Thymus (tissue), 11 donors: ENCODE measurements around the gene KRTAP3-2. TPM values are rescaled to one million over a fixed set of nuclear protein-coding genes. Genes with fewer than 3 reads are reported as not detected.

Experiments used
- DNase-seq, 9 donors: peaks; one replicate each; pipeline ENCODE4 v3.0.0-alpha.2; 2013; ENCODE audit warnings: low spot score in 9 of 9, low read depth in 6 of 9, missing footprints in 1 of 9
- H3K27ac ChIP-seq, 2 donors: one replicate each; pipeline ENCODE4 v1.5.1; 2013; ENCODE audit warnings: control low read depth in 1 of 2, low read depth in 1 of 2, low read length in 1 of 2, mild to moderate bottlenecking in 1 of 2, moderate library complexity in 1 of 2
- H3K27me3 ChIP-seq, 2 donors: one replicate each; pipeline ENCODE4 v1.5.1; 2013; ENCODE audit warnings: low read length in 1 of 2; ENCODE audit not compliant: control insufficient read depth in 2 of 2, insufficient read depth in 1 of 2
- H3K36me3 ChIP-seq, 2 donors: one replicate each; pipeline ENCODE4 v1.5.1; 2013; ENCODE audit warnings: low read length in 1 of 2, mild to moderate bottlenecking in 1 of 2, moderate library complexity in 1 of 2; ENCODE audit not compliant: control insufficient read depth in 2 of 2, insufficient read depth in 2 of 2
- H3K4me1 ChIP-seq, 2 donors: one replicate each; pipeline ENCODE4 v1.5.1; 2013; ENCODE audit warnings: low read length in 2 of 2; ENCODE audit not compliant: control insufficient read depth in 2 of 2, insufficient read depth in 2 of 2
- H3K4me3 ChIP-seq, 2 donors: one replicate each; pipeline ENCODE4 v1.5.1; 2013; ENCODE audit warnings: low read length in 2 of 2, control low read depth in 1 of 2, mild to moderate bottlenecking in 1 of 2
- H3K9me3 ChIP-seq, 2 donors: one replicate each; pipeline ENCODE4 v1.5.1; 2013; ENCODE audit warnings: low read length in 1 of 2, mild to moderate bottlenecking in 1 of 2; ENCODE audit not compliant: control insufficient read depth in 2 of 2, insufficient read depth in 1 of 2
- WGBS: extraction: QIAGEN DNeasy Blood & Tissue Kit; methylation state at CpG from one replicate; pipeline ENCODE4 v1.1.7; 2013; 5-methylcytosine and 5-hydroxymethylcytosine counted together
- polyA plus RNA-seq: library from polyadenylated mRNA; stranded (reverse); fragments of 200-250 nt; gene quantifications from one replicate; pipeline ENCODE4 v1.2.3, GENCODE V29; 2013
- total RNA-seq: library from RNA; stranded (reverse); fragments of 120-200 nt; gene quantifications from one replicate; pipeline ENCODE4 v1.2.4, GENCODE V29; 2013
- donor health status: healthy.

The KRTAP3-2 gene
- total and polyA plus RNA-seq, 2 donors: 0.09 TPM; not detected in 1

DNA sequence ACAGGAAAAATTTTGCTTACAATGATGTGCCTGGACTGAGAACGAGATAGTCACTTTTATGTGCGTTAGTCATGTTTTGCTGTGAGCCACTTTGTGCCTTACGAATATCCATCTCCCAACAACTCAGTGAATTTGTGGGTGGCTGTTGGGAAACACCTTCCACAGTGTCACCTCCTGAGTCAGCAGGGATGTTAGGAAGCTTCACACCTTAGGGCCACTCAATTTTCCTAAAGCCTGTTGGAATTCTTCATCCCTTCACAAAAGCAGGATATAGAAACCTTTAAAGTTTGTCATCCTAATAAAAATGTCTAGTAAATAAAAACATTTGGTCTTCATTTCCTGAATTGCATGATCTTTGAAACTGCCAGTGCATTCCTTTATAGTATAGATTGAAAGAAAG is 13.5 kb upstream of the KRTAP3-2 start:
- no peaks in the 10 kb centered on the region for H3K9me3 ChIP-seq
- no peaks in the 10 kb centered on the region for H3K4me1 ChIP-seq
- no peak for DNase-seq
- WGBS: 98% methylated on average over 3 of the region's 3 CpGs
- peaks cover 0 to 2% of the 10 kb centered on the region in 2 donors for H3K27me3 ChIP-seq
- H3K4me3 ChIP-seq: no peak overlapping the region
- no peaks in the 10 kb centered on the region for H3K36me3 ChIP-seq
- no peak overlapping the region for H3K27ac ChIP-seq

DNA sequence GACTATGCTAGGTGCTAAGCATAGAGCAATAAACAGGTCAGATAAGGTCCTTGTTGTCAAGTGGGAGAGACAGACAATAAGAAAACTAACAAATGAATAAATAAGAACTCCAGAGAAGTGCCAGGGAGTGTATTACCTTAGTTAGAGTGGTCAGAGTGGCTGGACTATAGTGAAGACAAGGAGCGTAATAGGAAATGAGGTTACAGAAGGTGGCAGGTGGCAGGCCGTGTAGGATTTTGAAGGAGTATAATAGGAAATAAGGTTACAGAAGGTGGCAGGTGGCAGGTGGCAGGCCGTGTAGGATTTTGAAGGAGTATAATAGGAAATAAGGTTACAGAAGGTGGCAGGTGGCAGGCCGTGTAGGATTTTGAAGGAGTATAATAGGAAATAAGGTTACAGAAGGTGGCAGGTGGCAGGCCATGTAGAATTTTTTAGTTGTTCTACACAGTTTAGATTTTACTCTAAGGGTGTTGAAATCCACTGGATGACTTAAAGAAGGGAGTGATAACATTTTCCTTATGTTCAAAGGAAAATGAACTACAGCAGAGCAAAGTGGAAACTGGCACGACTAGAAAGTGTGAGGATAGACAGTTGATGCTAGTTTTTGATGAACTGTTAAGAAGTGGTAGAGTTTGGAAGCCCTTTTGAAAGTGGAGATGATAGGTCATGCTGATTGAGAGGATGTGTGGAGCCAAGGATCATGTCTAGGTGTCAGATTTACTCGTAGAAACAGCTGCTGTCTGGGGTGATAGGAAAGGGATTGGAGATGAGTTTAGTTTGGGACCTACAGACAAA is 12.8 kb upstream of the KRTAP3-2 start:
- no peak for DNase-seq
- no peaks in the 10 kb centered on the region for H3K4me1 ChIP-seq
- 83% methylated on average over 6 of the region's 6 CpGs for WGBS
- H3K27ac ChIP-seq: no peak overlapping the region
- H3K36me3 ChIP-seq: no peaks in the 10 kb centered on the region
- no peak overlapping the region for H3K4me3 ChIP-seq
- H3K9me3 ChIP-seq: no peaks in the 10 kb centered on the region
- H3K27me3 ChIP-seq: peaks cover 0 to 2% of the 10 kb centered on the region in 2 donors

DNA sequence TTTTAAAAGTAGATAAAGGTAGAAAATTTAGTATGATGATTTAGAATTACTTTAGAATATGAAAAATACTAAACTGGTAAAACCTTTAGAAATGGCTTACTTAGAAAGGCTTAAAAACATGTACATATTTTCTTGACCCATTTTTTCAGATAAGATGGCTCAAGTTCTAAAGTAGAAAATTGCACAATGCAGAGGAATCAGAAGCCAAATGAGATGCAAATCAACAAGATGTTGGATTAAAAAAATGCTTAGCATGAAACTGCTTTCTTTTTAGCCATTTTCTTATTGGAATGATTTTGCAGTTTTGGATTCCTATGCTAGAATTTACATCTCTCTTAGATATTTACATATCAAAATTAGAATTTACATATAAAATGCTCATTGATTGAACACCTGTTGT is 10.7 kb upstream of the KRTAP3-2 start:
- no peaks in the 10 kb centered on the region for H3K4me1 ChIP-seq
- no peak overlapping the region for H3K4me3 ChIP-seq
- H3K27me3 ChIP-seq: peaks cover 0 to 2% of the 10 kb centered on the region in 2 donors
- no peak for DNase-seq
- H3K27ac ChIP-seq: no peak overlapping the region
- H3K9me3 ChIP-seq: no peaks in the 10 kb centered on the region
- no peaks in the 10 kb centered on the region for H3K36me3 ChIP-seq

DNA sequence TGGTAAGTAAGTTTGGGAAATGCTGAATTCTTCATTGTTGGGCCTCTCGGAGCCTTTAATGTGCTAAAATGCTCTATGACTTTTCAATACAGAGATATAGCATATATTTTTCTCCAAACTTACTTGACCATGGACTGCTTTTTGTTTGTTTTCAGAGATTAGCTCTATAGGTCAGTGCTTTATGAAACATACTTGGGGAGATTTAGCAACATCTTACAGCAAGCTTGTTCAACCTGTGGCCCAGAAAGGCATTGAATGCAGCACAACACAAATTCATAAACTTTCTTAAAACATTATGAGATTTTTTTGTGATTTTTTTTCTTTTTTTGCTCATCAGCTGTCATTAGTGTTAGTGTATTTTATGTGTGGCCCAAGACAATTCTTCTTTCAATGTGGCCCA is 10.2 kb upstream of the KRTAP3-2 start:
- Histone ChIP-seq H3K27me3 (peaks cover 0 to 2% of the 10 kb centered on the region in 2 donors), H3K27ac (no peak overlapping the region), H3K36me3 (no peaks in the 10 kb centered on the region), H3K4me1 (no peaks in the 10 kb centered on the region), H3K4me3 (no peak overlapping the region), H3K9me3 (no peaks in the 10 kb centered on the region)
- no peak for DNase-seq
- 100% methylated on average over 1 of the region's 1 CpG for WGBS

DNA sequence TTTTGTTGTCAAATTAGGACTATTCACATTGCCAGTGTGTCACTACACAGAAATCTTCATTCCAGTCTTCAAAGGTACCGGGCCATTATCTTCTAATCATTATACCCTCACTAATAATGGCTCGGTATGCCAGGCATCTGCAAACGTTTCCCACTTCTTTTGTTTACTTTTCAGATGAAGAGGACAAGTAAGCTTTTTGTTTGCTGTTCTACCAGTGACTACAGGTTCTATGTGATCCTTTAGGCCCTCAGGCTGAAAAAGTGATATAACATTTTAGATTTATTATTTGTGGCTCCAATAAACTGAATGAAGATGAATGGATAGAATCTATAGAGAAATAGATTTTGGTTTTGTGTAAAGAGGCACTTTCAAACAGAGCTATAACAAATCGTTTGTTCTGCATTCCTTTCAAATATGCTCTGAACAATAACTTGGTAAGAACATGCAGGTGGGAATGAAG is 9.6 kb upstream of the KRTAP3-2 start:
- peaks cover 0 to 5% of the 10 kb centered on the region in 2 donors for H3K27me3 ChIP-seq
- H3K27ac ChIP-seq: no peak overlapping the region
- 90% methylated on average over 4 of the region's 4 CpGs for WGBS
- H3K9me3 ChIP-seq: no peaks in the 10 kb centered on the region
- no peak overlapping the region for H3K4me3 ChIP-seq
- no peaks in the 10 kb centered on the region for H3K36me3 ChIP-seq
- DNase-seq: no peak
- no peaks in the 10 kb centered on the region for H3K4me1 ChIP-seq

DNA sequence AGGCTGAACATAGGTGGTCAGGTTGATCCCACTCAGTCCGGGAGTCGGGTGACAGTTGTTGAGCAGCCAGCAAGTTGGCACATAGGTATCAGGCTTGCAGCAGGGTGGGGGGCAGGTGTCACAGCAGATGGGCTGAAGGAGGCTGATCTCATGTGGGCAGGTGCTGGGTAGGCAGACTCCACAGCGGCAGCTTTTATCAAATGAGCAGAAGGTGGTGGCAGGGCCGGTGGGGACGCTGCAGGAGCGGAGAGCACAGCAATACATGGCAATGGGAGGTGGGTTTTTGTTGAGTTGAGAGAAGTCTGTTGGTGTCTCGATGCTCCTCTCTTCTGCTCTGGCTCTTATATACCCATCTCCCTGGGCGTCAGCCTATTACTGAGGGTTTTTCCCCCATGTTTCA is 9.1 kb upstream of the KRTAP3-2 start, which contains the start of gene KRTAP3-1:
Gene KRTAP3-1 (minus strand): TSS at position 318 of the 400 bp plus-strand sequence. CDS start 54 bp downstream, at position 264.
- no peak within 1 kb of the TSS for H3K27ac ChIP-seq
- DNase-seq: no peak
- peaks cover 0 to 5% of the 10 kb centered on the region in 2 donors for H3K27me3 ChIP-seq
- WGBS: 98% methylated on average over 8 of the region's 8 CpGs
- no peaks in the 10 kb centered on the region for H3K36me3 ChIP-seq
- no peaks in the 10 kb centered on the region for H3K4me1 ChIP-seq
- H3K9me3 ChIP-seq: no peaks in the 10 kb centered on the region
- H3K4me3 ChIP-seq: no peak within 1 kb of the TSS

DNA sequence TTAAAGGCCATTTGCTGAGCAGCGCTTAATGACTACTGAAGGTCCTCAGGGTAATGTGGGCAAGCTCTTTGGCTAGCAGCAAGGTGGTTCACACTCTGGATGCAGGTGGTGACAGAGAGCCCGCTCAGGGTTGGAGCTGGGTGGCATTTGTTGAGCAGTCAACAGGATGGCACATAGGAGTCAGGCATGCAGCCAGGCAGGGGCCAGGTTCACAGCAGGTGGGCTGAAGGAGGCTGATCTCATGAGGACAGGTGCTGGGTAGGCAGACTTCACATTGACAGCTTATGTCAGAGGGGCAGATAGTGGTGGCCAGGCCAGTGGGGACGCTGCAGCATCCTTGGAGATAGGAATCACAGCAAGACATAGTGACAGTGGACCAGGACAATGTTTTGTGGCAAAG is 4.7 kb upstream of the KRTAP3-2 start:
- Histone ChIP-seq H3K4me1 (no peaks in the 10 kb centered on the region), H3K36me3 (no peaks in the 10 kb centered on the region), H3K27ac (no peak overlapping the region), H3K4me3 (no peak overlapping the region), H3K27me3 (peaks cover 0 to 5% of the 10 kb centered on the region in 2 donors), H3K9me3 (no peaks in the 10 kb centered on the region)
- WGBS: 98% methylated on average over 3 of the region's 3 CpGs
- no peak for DNase-seq

DNA sequence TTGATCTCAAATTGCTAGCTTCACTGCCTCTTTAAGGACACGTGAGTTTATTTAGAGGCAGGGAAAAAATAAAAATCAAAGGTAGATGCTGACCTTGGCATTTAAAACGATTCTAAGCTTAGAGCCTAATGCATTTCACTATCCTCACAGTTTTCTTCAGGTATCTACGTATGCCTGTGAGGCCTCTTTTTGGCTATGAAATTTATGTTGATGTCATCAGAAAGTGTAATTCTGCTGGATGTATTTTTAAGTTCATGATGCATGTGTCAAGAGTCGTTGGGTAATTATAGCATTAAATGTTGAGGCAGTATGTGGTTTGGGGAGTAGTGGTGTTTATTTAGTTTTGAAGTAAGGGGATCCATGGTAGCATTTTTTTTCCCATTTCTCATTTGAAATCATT is 4.2 kb upstream of the KRTAP3-2 start:
- Histone ChIP-seq H3K27me3 (peaks cover 0 to 5% of the 10 kb centered on the region in 2 donors), H3K9me3 (no peaks in the 10 kb centered on the region), H3K27ac (no peak overlapping the region), H3K4me3 (no peak overlapping the region), H3K4me1 (no peaks in the 10 kb centered on the region), H3K36me3 (no peaks in the 10 kb centered on the region)
- 89% methylated on average over 4 of the region's 4 CpGs for WGBS
- no peak for DNase-seq

DNA sequence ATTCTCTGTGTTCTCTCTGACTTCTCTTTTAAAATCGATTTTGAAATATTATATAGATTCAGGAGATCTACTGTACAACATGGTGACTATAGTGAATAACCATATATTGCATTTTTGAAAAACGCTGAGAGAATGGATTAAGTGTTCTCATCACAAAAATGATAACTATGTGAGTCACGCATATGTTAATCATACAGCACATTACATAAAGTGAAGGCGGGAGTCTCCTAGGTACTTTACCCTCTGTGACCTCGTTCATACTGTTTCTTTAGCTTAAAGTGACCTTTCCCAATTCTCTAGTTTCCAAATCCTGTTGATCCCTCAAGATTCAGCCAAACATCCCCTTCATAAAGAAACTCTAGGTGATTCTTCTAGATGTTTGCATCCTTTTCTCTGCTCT is 3.1 kb upstream of the KRTAP3-2 start:
- Histone ChIP-seq H3K27ac (no peak overlapping the region), H3K9me3 (no peaks in the 10 kb centered on the region), H3K36me3 (no peaks in the 10 kb centered on the region), H3K4me1 (no peaks in the 10 kb centered on the region), H3K4me3 (no peak overlapping the region), H3K27me3 (peaks cover 0 to 3% of the 10 kb centered on the region in 2 donors)
- WGBS: 88% methylated on average over 5 of the region's 5 CpGs
- no peak for DNase-seq
